Choroid plexus epithelial cell (primary cell): ENCODE measurements around the gene TNFAIP8L3.

Experiments used
- DNase-seq: peaks from one replicate; pipeline ENCODE4 v3.0.0-alpha.2; 2010; ENCODE audit warnings: low read depth
- H3K4me3 ChIP-seq: 2 replicates; pipeline ENCODE4 v1.5.1; 2011; ENCODE audit warnings: low read depth, mild to moderate bottlenecking, control low read depth, low read length, moderate library complexity
- TF ChIP-seq, protein P1 (sequence below): conservative IDR thresholded peaks from 2 replicates; pipeline ENCODE4 v1.5.1; 2011; ENCODE audit warnings: low read depth, mild to moderate bottlenecking, control low read depth, inconsistent platforms, low read length, moderate library complexity

The TNFAIP8L3 gene

DNA sequence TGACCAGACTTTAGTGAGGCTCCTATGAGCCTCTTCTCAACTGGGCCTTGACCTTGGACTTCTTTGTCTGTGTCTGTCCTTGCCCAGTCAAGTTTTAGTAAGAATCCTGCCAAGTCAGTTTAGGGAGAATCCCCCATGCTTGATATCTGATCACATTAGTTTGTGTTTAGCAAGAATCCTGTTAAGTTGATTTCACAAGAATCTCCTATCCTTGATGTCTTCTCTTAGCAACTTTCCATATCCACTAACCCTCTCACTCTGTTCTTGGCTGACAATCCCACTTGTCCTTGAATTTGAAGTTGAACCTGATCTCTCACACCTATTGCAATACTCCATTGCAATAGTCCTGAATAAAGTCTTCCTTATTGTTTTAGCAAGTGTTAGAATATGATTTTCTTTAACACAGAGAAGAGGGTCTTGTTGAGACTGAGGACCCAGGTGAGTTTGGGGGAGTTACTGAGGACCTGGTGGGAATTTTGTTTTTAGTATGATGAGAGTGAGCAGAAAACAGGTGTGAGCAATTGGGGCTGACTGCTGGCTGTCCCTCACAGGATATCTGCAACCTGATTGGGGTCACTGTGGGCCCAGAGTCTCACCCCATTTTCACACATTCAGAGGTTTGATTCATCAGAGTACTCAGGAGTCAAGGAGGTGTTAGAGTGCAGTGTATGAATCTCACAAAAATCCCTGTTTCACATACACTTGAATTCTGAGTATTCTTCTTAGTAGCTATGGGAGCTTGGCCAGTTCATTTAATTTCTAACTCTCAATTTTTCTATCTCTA is 39.9 kb upstream of the TNFAIP8L3 start:
- TF ChIP-seq, protein P1, sequence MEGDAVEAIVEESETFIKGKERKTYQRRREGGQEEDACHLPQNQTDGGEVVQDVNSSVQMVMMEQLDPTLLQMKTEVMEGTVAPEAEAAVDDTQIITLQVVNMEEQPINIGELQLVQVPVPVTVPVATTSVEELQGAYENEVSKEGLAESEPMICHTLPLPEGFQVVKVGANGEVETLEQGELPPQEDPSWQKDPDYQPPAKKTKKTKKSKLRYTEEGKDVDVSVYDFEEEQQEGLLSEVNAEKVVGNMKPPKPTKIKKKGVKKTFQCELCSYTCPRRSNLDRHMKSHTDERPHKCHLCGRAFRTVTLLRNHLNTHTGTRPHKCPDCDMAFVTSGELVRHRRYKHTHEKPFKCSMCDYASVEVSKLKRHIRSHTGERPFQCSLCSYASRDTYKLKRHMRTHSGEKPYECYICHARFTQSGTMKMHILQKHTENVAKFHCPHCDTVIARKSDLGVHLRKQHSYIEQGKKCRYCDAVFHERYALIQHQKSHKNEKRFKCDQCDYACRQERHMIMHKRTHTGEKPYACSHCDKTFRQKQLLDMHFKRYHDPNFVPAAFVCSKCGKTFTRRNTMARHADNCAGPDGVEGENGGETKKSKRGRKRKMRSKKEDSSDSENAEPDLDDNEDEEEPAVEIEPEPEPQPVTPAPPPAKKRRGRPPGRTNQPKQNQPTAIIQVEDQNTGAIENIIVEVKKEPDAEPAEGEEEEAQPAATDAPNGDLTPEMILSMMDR: no peak
- no peak overlapping the region for H3K4me3 ChIP-seq
- DNase-seq: peak; percentile 43

DNA sequence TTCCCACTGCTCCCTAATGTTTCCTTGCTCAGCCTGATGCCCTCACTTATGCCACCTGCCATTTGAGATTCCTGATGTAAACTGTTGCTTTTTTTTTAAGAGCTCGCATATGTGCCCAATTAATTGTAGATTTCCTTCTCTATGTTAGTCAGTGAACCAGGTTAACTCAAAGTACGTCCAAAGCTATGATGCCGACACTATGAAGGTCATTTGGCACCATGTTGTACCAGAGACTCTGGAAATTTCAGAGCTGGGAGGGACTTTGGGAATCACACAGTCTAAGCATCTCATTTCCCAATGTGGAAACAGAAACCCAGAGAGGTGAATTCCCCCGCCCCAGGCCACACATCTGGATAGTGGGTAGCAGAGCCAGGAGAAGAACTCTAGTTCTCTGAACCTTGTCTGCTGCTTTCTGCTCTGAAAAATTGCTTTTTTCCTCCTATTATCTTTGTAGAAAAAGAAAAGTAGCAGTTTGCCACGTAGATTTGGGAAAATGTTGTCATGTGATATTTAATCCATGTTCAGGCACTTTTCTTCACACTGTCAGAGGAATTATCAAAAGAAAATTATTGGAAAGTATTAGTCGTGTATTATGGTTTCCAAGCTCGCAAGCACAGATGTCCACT is 38.5 kb upstream of the TNFAIP8L3 start:
- TF ChIP-seq, protein P1: no peak
- no peak for DNase-seq
- H3K4me3 ChIP-seq: no peak overlapping the region

DNA sequence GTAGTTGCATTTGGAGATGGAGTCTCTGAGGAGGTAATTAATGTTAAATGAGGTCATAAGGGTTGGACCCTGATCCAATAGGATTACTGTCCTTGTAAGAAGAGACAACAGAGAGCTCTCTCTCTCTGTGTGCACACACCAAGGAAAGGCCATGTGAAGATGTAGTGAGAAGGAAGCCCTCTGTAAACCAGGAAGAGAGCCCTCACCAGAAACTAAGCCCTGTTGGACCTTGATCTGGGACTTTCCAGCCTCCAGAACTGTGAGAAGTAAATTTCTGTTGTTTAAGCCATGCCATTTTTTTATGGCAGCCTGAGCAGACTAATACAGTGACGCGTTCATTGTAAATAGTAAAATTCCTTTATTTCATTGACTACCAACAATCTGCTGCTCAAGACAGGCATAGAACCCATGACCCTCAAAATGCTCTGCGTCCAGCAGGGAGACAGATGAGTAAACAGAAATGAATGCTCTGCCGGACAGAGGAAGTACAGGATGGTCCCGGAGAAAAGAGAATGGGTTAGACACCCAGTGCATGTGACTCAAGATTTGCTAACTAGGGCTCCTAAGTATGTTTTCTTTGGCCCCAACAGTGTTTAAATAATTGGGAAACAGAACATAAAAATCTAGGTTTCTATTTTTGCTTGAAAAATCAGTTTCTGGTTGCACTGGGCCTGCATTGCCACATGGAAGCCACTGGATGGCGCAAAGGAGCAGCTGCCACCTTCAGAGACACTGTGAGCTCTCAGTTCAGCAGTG is 37.9 kb upstream of the TNFAIP8L3 start:
- DNase-seq: peak; percentile 100
- TF ChIP-seq, protein P1: peak; percentile 99
- H3K4me3 ChIP-seq: no peak overlapping the region

DNA sequence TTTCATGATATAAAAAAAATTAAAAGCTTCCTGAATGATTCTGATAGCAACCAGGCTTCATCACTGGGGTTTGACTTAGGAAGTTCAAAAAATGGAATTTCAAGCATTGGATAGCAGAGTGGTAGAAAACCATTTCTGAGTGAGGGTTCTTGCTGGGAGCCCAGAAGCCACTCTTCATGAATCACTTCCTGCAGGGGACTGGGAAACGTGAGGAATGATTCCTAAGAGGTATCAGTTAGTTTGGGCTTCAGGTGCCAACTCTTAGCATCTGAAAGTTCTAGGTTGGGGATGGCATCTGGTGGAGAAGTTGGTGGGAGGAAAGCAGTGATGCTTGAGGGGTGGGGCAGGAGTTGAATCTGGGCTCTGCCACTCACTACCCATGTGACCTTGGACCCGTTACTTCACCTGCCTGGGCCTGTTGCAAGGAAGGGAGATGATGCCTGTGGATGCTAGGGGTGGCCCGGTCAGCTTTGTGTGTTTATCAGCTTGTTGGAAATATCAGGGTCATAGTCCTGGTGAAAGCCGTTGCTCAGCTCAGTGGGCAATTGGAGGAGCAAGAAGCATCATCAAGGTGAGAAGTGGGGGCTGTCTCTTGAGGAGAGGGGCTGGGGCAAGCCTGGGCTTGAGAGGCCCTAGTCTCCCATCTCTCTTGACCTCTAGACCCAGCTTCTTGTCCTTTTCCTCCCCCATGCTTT is 37.0 kb upstream of the TNFAIP8L3 start:
- TF ChIP-seq, protein P1: no peak
- H3K4me3 ChIP-seq: no peak overlapping the region
- no peak for DNase-seq

DNA sequence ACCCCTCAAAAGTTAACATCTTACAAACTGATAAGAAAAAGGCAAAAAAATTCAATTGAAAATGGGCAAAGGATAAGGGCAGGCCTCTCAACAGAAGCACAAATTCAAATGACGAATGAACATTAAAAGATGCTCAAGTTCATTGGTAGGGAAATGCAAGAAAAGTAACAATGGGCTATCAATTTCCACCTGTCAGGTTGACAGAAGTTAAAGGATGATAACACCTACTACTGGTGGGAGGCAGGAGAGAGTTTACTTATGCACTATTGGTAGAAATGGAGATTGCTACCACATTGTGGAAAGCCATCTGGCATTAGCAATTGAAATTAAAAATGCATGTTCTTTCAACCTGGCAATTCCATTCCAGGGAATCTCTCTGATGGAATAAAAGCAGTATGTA is 35.6 kb upstream of the TNFAIP8L3 start:
- TF ChIP-seq, protein P1: no peak
- no peak overlapping the region for H3K4me3 ChIP-seq
- DNase-seq: no peak

DNA sequence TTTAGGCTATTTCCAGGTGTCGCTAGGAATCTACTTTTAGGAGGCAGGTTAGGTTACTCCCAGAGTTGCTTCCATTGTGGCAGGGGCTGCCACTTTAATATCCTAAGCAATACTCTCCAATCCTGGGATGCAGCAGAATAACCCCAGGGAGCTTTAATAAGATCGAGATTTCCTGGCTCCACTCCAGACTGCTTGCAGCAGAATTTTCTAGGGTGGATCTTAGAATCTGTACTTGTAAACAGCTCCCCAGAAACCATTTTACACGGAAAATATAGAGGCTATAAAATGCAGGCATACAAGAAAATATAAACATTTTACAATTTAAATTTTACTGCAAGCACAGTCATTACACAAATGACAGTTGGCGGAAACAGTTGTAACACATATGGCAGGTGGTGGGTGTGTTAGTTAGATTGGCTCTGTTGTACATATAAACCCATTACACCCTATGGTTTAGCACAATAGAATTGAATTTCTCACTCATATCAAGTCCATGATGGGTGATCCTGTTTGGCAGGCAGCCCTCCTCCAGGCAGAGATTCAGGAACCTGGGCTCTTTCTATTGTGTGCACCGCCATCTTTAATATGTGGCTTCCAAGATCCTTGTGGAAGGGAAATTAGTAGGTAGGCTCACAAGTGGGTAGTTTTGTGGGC is 35.0 kb upstream of the TNFAIP8L3 start:
- H3K4me3 ChIP-seq: no peak overlapping the region
- DNase-seq: peak; percentile 53
- TF ChIP-seq, protein P1: no peak
